ENCODE results near the gene PTPRT.

The PTPRT gene

DNA sequence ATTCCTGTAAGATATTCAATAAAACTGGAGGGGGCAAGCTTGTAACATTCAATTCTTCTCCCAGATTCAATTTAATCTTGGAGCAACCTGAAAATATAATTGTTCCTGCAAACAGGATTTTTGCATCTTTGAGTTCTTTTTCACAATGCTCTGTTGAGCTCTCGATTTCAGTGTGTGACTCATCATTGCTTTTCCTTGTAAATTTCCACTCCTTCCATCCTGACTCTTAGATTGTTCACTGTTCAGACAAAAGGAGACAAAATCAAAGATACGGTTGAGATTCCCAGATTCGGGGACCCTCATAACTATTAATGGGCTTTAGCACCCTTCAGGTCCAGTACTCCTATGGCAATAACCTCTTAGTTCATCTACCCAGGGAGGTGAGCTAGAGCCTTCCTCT is 999.6 kb downstream of the PTPRT start:
- Histone ChIP-seq H2AFZ (ENCODE audit: low read length, unreplicated experiment) (no peak overlapping the region), H3K79me2 (ENCODE audit: control insufficient read depth, insufficient read depth, low read length, unreplicated experiment) (no peaks in the 10 kb centered on the region), H3K27me3 (ENCODE audit: insufficient read depth, low read length) (no peaks in the 10 kb centered on the region), H3K4me3 (ENCODE audit: low read depth, low read length) (no peak overlapping the region), H3K36me3 (ENCODE audit: insufficient read depth, low read length) (no peaks in the 10 kb centered on the region), H3K4me1 (ENCODE audit: control insufficient read depth, insufficient read depth, low read length, unreplicated experiment) (no peaks in the 10 kb centered on the region), H3K27ac (ENCODE audit: low read depth, low read length) (no peak overlapping the region)

GRCh38 chr20:42186337-42186736 is 1003.4 kb downstream of the PTPRT start:
- Histone ChIP-seq H3K79me2 (ENCODE audit: control insufficient read depth, insufficient read depth, low read length, unreplicated experiment) (no peaks in the 10 kb centered on the region), H2AFZ (ENCODE audit: low read length, unreplicated experiment) (no peak overlapping the region), H3K36me3 (ENCODE audit: insufficient read depth, low read length) (no peaks in the 10 kb centered on the region), H3K4me3 (ENCODE audit: low read depth, low read length) (no peak overlapping the region), H3K4me1 (ENCODE audit: control insufficient read depth, insufficient read depth, low read length, unreplicated experiment) (no peaks in the 10 kb centered on the region), H3K27ac (ENCODE audit: low read depth, low read length) (no peak overlapping the region), H3K27me3 (ENCODE audit: insufficient read depth, low read length) (no peaks in the 10 kb centered on the region)

- no peaks in the 10 kb centered on the region for H3K36me3 ChIP-seq (ENCODE audit: insufficient read depth, low read length)
- no peaks in the 10 kb centered on the region for H3K4me1 ChIP-seq (ENCODE audit: control insufficient read depth, insufficient read depth, low read length, unreplicated experiment)
- H2AFZ ChIP-seq (ENCODE audit: low read length, unreplicated experiment), result no peak overlapping the region
- H3K27me3 ChIP-seq (ENCODE audit: insufficient read depth, low read length), result no peaks in the 10 kb centered on the region
- no peak overlapping the region for H3K4me3 ChIP-seq (ENCODE audit: low read depth, low read length)
- H3K79me2 ChIP-seq (ENCODE audit: control insufficient read depth, insufficient read depth, low read length, unreplicated experiment), result no peaks in the 10 kb centered on the region
- no peak overlapping the region for H3K27ac ChIP-seq (ENCODE audit: low read depth, low read length)
These were observed 1006.6 kb downstream of the PTPRT start for GRCh38 chr20:42183147-42183546.

GRCh38 chr20:42181064-42181463 is 1008.6 kb downstream of the PTPRT start:
- Histone ChIP-seq H3K36me3 (ENCODE audit: insufficient read depth, low read length) (no peaks in the 10 kb centered on the region), H2AFZ (ENCODE audit: low read length, unreplicated experiment) (no peak overlapping the region), H3K4me1 (ENCODE audit: control insufficient read depth, insufficient read depth, low read length, unreplicated experiment) (no peaks in the 10 kb centered on the region), H3K4me3 (ENCODE audit: low read depth, low read length) (no peak overlapping the region), H3K27ac (ENCODE audit: low read depth, low read length) (no peak overlapping the region), H3K27me3 (ENCODE audit: insufficient read depth, low read length) (no peaks in the 10 kb centered on the region), H3K79me2 (ENCODE audit: control insufficient read depth, insufficient read depth, low read length, unreplicated experiment) (no peaks in the 10 kb centered on the region)

- no peaks in the 10 kb centered on the region for H3K4me1 ChIP-seq (ENCODE audit: control insufficient read depth, insufficient read depth, low read length, unreplicated experiment)
- H3K36me3 ChIP-seq (ENCODE audit: insufficient read depth, low read length), result no peaks in the 10 kb centered on the region
- no peaks in the 10 kb centered on the region for H3K79me2 ChIP-seq (ENCODE audit: control insufficient read depth, insufficient read depth, low read length, unreplicated experiment)
- H3K27ac ChIP-seq (ENCODE audit: low read depth, low read length), result no peak overlapping the region
- no peak overlapping the region for H2AFZ ChIP-seq (ENCODE audit: low read length, unreplicated experiment)
- no peaks in the 10 kb centered on the region for H3K27me3 ChIP-seq (ENCODE audit: insufficient read depth, low read length)
- no peak overlapping the region for H3K4me3 ChIP-seq (ENCODE audit: low read depth, low read length)
These were observed 1009.9 kb downstream of the PTPRT start for GRCh38 chr20:42179768-42180167.

- no peak overlapping the region for H2AFZ ChIP-seq (ENCODE audit: low read length, unreplicated experiment)
- no peaks in the 10 kb centered on the region for H3K4me1 ChIP-seq (ENCODE audit: control insufficient read depth, insufficient read depth, low read length, unreplicated experiment)
- H3K27ac ChIP-seq (ENCODE audit: low read depth, low read length), result no peak overlapping the region
- H3K36me3 ChIP-seq (ENCODE audit: insufficient read depth, low read length), result no peaks in the 10 kb centered on the region
- H3K4me3 ChIP-seq (ENCODE audit: low read depth, low read length), result no peak overlapping the region
- no peaks in the 10 kb centered on the region for H3K79me2 ChIP-seq (ENCODE audit: control insufficient read depth, insufficient read depth, low read length, unreplicated experiment)
- H3K27me3 ChIP-seq (ENCODE audit: insufficient read depth, low read length), result no peaks in the 10 kb centered on the region
These were observed 1016.3 kb downstream of the PTPRT start for GRCh38 chr20:42173440-42173839.

DNA sequence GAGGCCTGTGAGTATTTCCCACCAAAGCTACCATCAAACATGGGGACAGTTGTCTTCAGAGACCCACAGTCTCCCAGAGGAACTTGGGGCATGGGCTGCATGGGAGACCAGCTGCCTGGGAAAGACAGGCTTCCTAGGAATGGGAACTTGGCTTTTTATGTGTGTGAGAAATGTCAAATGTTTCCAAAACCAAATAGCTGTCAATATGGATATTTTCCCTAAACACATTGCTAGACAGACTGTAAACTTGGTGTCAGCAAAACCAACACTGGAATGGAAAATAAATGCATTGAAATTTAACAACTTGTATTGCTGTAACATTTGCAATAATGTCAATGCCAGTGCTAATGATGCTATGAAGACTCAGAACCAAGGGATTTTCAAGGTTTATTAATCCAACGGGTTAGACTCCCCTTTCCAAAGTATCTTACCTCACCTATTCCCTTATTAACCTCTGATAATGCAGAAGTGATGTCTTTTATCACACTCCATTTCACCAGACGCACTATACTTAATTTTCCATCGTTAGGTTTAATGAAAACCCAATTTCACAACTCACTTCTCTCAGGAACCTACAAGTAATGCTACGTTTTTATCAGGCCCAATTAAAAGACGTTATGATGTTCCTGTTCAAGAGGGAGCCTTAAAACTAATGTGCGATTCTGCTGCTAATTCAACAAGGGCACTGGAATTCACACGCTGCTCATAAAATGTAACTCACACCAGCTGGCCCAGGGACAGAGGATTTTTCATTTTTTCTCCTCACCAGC is 1025.4 kb downstream of the PTPRT start:
- Histone ChIP-seq H3K27me3 (ENCODE audit: insufficient read depth, low read length) (no peaks in the 10 kb centered on the region), H3K79me2 (ENCODE audit: control insufficient read depth, insufficient read depth, low read length, unreplicated experiment) (no peaks in the 10 kb centered on the region), H3K36me3 (ENCODE audit: insufficient read depth, low read length) (no peaks in the 10 kb centered on the region), H2AFZ (ENCODE audit: low read length, unreplicated experiment) (no peak overlapping the region), H3K4me1 (ENCODE audit: control insufficient read depth, insufficient read depth, low read length, unreplicated experiment) (no peaks in the 10 kb centered on the region), H3K4me3 (ENCODE audit: low read depth, low read length) (no peak overlapping the region), H3K27ac (ENCODE audit: low read depth, low read length) (no peak overlapping the region)

- Histone ChIP-seq H3K27ac (ENCODE audit: low read depth, low read length) (no peak overlapping the region), H3K79me2 (ENCODE audit: control insufficient read depth, insufficient read depth, low read length, unreplicated experiment) (no peaks in the 10 kb centered on the region), H3K4me3 (ENCODE audit: low read depth, low read length) (no peak overlapping the region), H3K36me3 (ENCODE audit: insufficient read depth, low read length) (no peaks in the 10 kb centered on the region), H3K27me3 (ENCODE audit: insufficient read depth, low read length) (no peaks in the 10 kb centered on the region), H2AFZ (ENCODE audit: low read length, unreplicated experiment) (no peak overlapping the region), H3K4me1 (ENCODE audit: control insufficient read depth, insufficient read depth, low read length, unreplicated experiment) (no peaks in the 10 kb centered on the region)
These were observed 1028.4 kb downstream of the PTPRT start for GRCh38 chr20:42161228-42161829.

GRCh38 chr20:42159808-42160207 is 1029.9 kb downstream of the PTPRT start:
- Histone ChIP-seq H3K4me3 (ENCODE audit: low read depth, low read length) (no peak overlapping the region), H3K27me3 (ENCODE audit: insufficient read depth, low read length) (no peaks in the 10 kb centered on the region), H3K36me3 (ENCODE audit: insufficient read depth, low read length) (no peaks in the 10 kb centered on the region), H3K4me1 (ENCODE audit: control insufficient read depth, insufficient read depth, low read length, unreplicated experiment) (no peaks in the 10 kb centered on the region), H3K79me2 (ENCODE audit: control insufficient read depth, insufficient read depth, low read length, unreplicated experiment) (no peaks in the 10 kb centered on the region), H2AFZ (ENCODE audit: low read length, unreplicated experiment) (no peak overlapping the region), H3K27ac (ENCODE audit: low read depth, low read length) (no peak overlapping the region)

DNA sequence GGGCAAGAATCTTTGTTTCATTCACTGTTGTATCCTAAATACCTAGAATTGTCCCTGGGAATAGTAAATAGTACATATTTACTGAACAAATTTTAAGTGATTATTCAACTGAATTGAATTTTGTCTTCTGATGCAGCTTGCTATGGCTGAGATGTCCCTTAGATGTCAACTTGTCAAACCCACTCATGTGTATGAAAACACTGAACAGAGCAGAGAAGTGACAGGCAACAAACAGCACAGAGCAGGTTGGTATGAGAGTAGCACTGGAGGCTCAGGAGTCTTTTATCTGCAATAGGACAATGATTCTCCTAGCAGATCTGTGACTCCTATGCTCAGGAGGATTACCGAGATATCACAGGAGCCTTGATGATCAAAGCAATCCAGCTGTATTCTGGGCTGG is 1031.4 kb downstream of the PTPRT start:
- Histone ChIP-seq H3K27me3 (ENCODE audit: insufficient read depth, low read length) (no peaks in the 10 kb centered on the region), H3K36me3 (ENCODE audit: insufficient read depth, low read length) (no peaks in the 10 kb centered on the region), H2AFZ (ENCODE audit: low read length, unreplicated experiment) (no peak overlapping the region), H3K79me2 (ENCODE audit: control insufficient read depth, insufficient read depth, low read length, unreplicated experiment) (no peaks in the 10 kb centered on the region), H3K4me1 (ENCODE audit: control insufficient read depth, insufficient read depth, low read length, unreplicated experiment) (no peaks in the 10 kb centered on the region), H3K27ac (ENCODE audit: low read depth, low read length) (no peak overlapping the region), H3K4me3 (ENCODE audit: low read depth, low read length) (no peak overlapping the region)

GRCh38 chr20:42155586-42155985 is 1034.1 kb downstream of the PTPRT start:
- no peaks in the 10 kb centered on the region for H3K36me3 ChIP-seq (ENCODE audit: insufficient read depth, low read length)
- no peaks in the 10 kb centered on the region for H3K4me1 ChIP-seq (ENCODE audit: control insufficient read depth, insufficient read depth, low read length, unreplicated experiment)
- H3K4me3 ChIP-seq (ENCODE audit: low read depth, low read length), result no peak overlapping the region
- no peaks in the 10 kb centered on the region for H3K27me3 ChIP-seq (ENCODE audit: insufficient read depth, low read length)
- no peak overlapping the region for H3K27ac ChIP-seq (ENCODE audit: low read depth, low read length)
- H2AFZ ChIP-seq (ENCODE audit: low read length, unreplicated experiment), result no peak overlapping the region
- no peaks in the 10 kb centered on the region for H3K79me2 ChIP-seq (ENCODE audit: control insufficient read depth, insufficient read depth, low read length, unreplicated experiment)
